ENCODE measurements around the gene ATP8B2.

- no peak for TF ChIP-seq POLR2A (IDR thresholded peaks at IDR 0.05)
- TF ChIP-seq CTCF (IDR thresholded peaks at IDR 0.05), result no peak
Observed at GRCh38 chr1:154342836-154343472, 17.6 kb downstream of the ATP8B2 start.
